ENCODE data around the gene IGDCC3.
A peak's percentile ranks its signal among the peaks of the same experiment; 100 is the strongest.
"Not testable (repeated sequence)": the region's sequence is repeated elsewhere in the genome, so short reads cannot be mapped to it uniquely, and the experiment has no call there.

IGDCC3 gene

GRCh38 chr15:65366122-65366892, 11.5 kb downstream of the IGDCC3 start:
- H3K4me3 ChIP-seq (ENCODE audit: low read length), result no peak overlapping the region
- no peaks in the 10 kb centered on the region for H3K9me3 ChIP-seq (ENCODE audit: control insufficient read depth, low read length)
- H3K9ac ChIP-seq (ENCODE audit: low read length), result no peak overlapping the region
- H3K36me3 ChIP-seq (ENCODE audit: control insufficient read depth, insufficient read depth, low read length, severe bottlenecking), result no peaks in the 10 kb centered on the region
- H3K27me3 ChIP-seq (replicated peaks; ENCODE audit: control insufficient read depth, insufficient read depth, low read length), result peaks cover 41% of the 10 kb centered on the region
- DNase-seq (ENCODE audit: low read depth), result no peak
- no peaks in the 10 kb centered on the region for H3K4me1 ChIP-seq (ENCODE audit: control insufficient read depth, insufficient read depth, low read length)

DNA sequence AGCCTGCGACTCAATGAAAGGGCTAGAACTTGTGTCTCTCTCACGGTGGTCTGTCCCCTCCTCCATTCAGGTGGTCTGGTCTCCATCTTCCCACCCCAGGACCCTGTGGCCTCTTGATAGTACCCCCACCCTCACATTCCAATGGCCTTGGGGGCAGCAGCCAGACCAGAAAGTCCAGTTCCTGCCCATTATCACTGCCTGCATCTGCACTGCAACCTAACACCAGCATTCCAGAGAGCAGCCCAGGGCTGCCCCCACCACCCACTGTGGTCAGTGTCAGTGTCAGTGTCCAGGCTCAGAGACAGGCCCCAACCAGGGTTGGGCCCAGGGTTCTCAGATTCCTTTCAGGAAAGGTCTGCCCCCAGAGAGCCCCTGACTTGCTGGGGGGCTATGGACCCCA, 12.6 kb downstream of the IGDCC3 start:
- H3K36me3 ChIP-seq (ENCODE audit: control insufficient read depth, insufficient read depth, low read length, severe bottlenecking), result no peaks in the 10 kb centered on the region
- no peaks in the 10 kb centered on the region for H3K4me1 ChIP-seq (ENCODE audit: control insufficient read depth, insufficient read depth, low read length)

GRCh38 chr15:65363766-65364165, 14.0 kb downstream of the IGDCC3 start:
- no peak for DNase-seq (ENCODE audit: low read depth)

More for the DNA sequence above, 12.6 kb downstream of the IGDCC3 start:
- no peak overlapping the region for H3K4me3 ChIP-seq (ENCODE audit: low read length)
- DNase-seq (ENCODE audit: low read depth), result peak; percentile 50
- peaks cover 36% of the 10 kb centered on the region for H3K27me3 ChIP-seq (replicated peaks; ENCODE audit: control insufficient read depth, insufficient read depth, low read length)
- no peaks in the 10 kb centered on the region for H3K9me3 ChIP-seq (ENCODE audit: control insufficient read depth, low read length)
- H3K9ac ChIP-seq (ENCODE audit: low read length), result no peak overlapping the region

DNA sequence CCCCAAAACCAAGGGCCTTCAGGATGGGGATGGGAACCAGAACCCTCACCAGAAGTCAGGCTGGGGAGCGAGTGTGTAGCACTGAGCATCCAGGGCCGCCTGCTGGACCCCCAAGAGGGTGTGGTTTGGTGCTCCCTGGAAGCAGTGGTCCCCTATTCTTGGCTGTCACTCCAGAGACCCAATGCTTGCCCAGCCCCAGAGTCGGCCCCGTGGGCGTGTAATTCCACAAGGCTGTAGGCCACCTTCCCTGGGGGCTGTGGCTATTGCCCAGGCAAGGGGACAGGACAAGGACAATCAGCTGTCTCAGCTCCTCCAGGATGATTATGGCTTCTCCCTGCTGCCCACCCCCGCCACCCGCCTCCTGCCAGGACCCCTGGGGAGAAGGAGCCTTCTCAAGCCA, 14.5 kb downstream of the IGDCC3 start:
- no peaks in the 10 kb centered on the region for H3K9me3 ChIP-seq (ENCODE audit: control insufficient read depth, low read length)
- peaks cover 36% of the 10 kb centered on the region for H3K27me3 ChIP-seq (replicated peaks; ENCODE audit: control insufficient read depth, insufficient read depth, low read length)
- no peaks in the 10 kb centered on the region for H3K4me1 ChIP-seq (ENCODE audit: control insufficient read depth, insufficient read depth, low read length)
- H3K9ac ChIP-seq (ENCODE audit: low read length), result no peak overlapping the region
- DNase-seq (ENCODE audit: low read depth), result no peak
- H3K4me3 ChIP-seq (ENCODE audit: low read length), result no peak overlapping the region
- H3K36me3 ChIP-seq (ENCODE audit: control insufficient read depth, insufficient read depth, low read length, severe bottlenecking), result no peaks in the 10 kb centered on the region

More at GRCh38 chr15:65363766-65364165, 14.0 kb downstream of the IGDCC3 start:
- H3K27me3 ChIP-seq (replicated peaks; ENCODE audit: control insufficient read depth, insufficient read depth, low read length), result peaks cover 38% of the 10 kb centered on the region
- H3K4me3 ChIP-seq (ENCODE audit: low read length), result no peak overlapping the region
- no peak overlapping the region for H3K9ac ChIP-seq (ENCODE audit: low read length)
- no peaks in the 10 kb centered on the region for H3K36me3 ChIP-seq (ENCODE audit: control insufficient read depth, insufficient read depth, low read length, severe bottlenecking)
- no peaks in the 10 kb centered on the region for H3K4me1 ChIP-seq (ENCODE audit: control insufficient read depth, insufficient read depth, low read length)
- no peaks in the 10 kb centered on the region for H3K9me3 ChIP-seq (ENCODE audit: control insufficient read depth, low read length)

DNA sequence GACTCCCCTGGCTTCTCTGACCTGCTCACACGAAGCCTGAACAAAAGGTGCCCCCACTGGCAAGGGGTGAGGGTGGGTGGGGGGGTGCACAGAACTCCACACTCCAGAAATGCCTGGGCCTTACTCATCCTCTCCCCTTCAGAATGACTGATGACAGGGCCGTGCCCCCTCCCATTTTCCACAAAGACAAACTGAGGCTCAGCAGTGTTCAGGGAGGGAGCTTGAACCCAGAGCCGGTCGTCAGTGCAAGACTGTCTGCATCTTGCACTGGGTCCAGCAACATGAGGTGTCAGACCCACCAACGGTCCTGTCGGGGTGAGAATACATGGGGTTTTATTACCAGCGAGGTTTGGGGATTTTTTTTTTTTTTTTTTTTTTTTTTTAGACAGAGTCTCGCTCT, 15.3 kb downstream of the IGDCC3 start:
- no peak for DNase-seq (ENCODE audit: low read depth)
- H3K9me3 ChIP-seq (ENCODE audit: control insufficient read depth, low read length), result no peaks in the 10 kb centered on the region
- no peaks in the 10 kb centered on the region for H3K36me3 ChIP-seq (ENCODE audit: control insufficient read depth, insufficient read depth, low read length, severe bottlenecking)
- H3K9ac ChIP-seq (ENCODE audit: low read length), result no peak overlapping the region
- peaks cover 40% of the 10 kb centered on the region for H3K27me3 ChIP-seq (replicated peaks; ENCODE audit: control insufficient read depth, insufficient read depth, low read length)
- no peaks in the 10 kb centered on the region for H3K4me1 ChIP-seq (ENCODE audit: control insufficient read depth, insufficient read depth, low read length)
- H3K4me3 ChIP-seq (ENCODE audit: low read length), result no peak overlapping the region

- DNase-seq (ENCODE audit: low read depth), result no peak
- Histone ChIP-seq H3K27me3 (replicated peaks; ENCODE audit: control insufficient read depth, insufficient read depth, low read length) (peaks cover 45% of the 10 kb centered on the region), H3K4me1 (ENCODE audit: control insufficient read depth, insufficient read depth, low read length) (no peaks in the 10 kb centered on the region), H3K4me3 (ENCODE audit: low read length) (no peak overlapping the region), H3K9ac (ENCODE audit: low read length) (no peak overlapping the region), H3K9me3 (ENCODE audit: control insufficient read depth, low read length) (no peaks in the 10 kb centered on the region), H3K36me3 (ENCODE audit: control insufficient read depth, insufficient read depth, low read length, severe bottlenecking) (no peaks in the 10 kb centered on the region)
Observed at GRCh38 chr15:65361708-65362459, 15.9 kb downstream of the IGDCC3 start.

GRCh38 chr15:65360506-65360905, 17.3 kb downstream of the IGDCC3 start:
- no peak for DNase-seq (ENCODE audit: low read depth)
- Histone ChIP-seq H3K4me1 (ENCODE audit: control insufficient read depth, insufficient read depth, low read length) (no peaks in the 10 kb centered on the region), H3K9me3 (ENCODE audit: control insufficient read depth, low read length) (no peaks in the 10 kb centered on the region), H3K4me3 (ENCODE audit: low read length) (no peak overlapping the region), H3K36me3 (ENCODE audit: control insufficient read depth, insufficient read depth, low read length, severe bottlenecking) (no peaks in the 10 kb centered on the region), H3K9ac (ENCODE audit: low read length) (no peak overlapping the region), H3K27me3 (replicated peaks; ENCODE audit: control insufficient read depth, insufficient read depth, low read length) (peaks cover 53% of the 10 kb centered on the region)

- Histone ChIP-seq H3K9me3 (ENCODE audit: control insufficient read depth, low read length) (peaks cover 15% of the 10 kb centered on the region), H3K27me3 (replicated peaks; ENCODE audit: control insufficient read depth, insufficient read depth, low read length) (peaks cover 50% of the 10 kb centered on the region), H3K36me3 (ENCODE audit: control insufficient read depth, insufficient read depth, low read length, severe bottlenecking) (no peaks in the 10 kb centered on the region), H3K4me3 (ENCODE audit: low read length) (peak overlapping the region; percentile 52), H3K4me1 (ENCODE audit: control insufficient read depth, insufficient read depth, low read length) (no peaks in the 10 kb centered on the region), H3K9ac (ENCODE audit: low read length) (no peak overlapping the region)
- no peak for DNase-seq (ENCODE audit: low read depth)
Observed at GRCh38 chr15:65355988-65356353, 21.8 kb downstream of the IGDCC3 start.

- Histone ChIP-seq H3K9ac (ENCODE audit: low read length) (no peak overlapping the region), H3K9me3 (ENCODE audit: control insufficient read depth, low read length) (peaks cover 15% of the 10 kb centered on the region), H3K4me1 (ENCODE audit: control insufficient read depth, insufficient read depth, low read length) (no peaks in the 10 kb centered on the region), H3K27me3 (replicated peaks; ENCODE audit: control insufficient read depth, insufficient read depth, low read length) (peaks cover 50% of the 10 kb centered on the region), H3K36me3 (ENCODE audit: control insufficient read depth, insufficient read depth, low read length, severe bottlenecking) (no peaks in the 10 kb centered on the region), H3K4me3 (ENCODE audit: low read length) (peak overlapping the region; percentile 52)
- peak; percentile 47 for DNase-seq (ENCODE audit: low read depth)
Observed at GRCh38 chr15:65355173-65355987, 22.4 kb downstream of the IGDCC3 start.

DNA sequence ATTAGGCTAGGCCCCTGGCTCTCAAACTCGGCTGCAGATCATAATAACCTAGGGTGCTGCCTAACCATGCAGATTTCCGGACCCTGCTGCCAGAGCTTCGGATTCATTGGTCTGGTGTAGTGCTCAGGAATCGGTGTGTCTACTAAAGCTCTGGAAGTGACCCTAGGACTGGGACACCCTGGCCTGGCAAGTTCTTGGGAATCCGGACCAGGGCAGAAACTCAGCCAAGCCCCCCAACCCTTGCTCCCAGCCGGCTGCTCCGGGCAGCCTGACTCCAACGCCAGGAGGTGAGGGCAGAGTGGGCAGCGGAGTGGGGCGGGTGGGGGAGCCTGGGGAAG, 23.0 kb downstream of the IGDCC3 start:
- no peaks in the 10 kb centered on the region for H3K4me1 ChIP-seq (ENCODE audit: control insufficient read depth, insufficient read depth, low read length)
- DNase-seq (ENCODE audit: low read depth), result no peak
- peaks cover 15% of the 10 kb centered on the region for H3K9me3 ChIP-seq (ENCODE audit: control insufficient read depth, low read length)
- no peak overlapping the region for H3K4me3 ChIP-seq (ENCODE audit: low read length)
- H3K9ac ChIP-seq (ENCODE audit: low read length), result no peak overlapping the region
- H3K27me3 ChIP-seq (replicated peaks; ENCODE audit: control insufficient read depth, insufficient read depth, low read length), result peaks cover 49% of the 10 kb centered on the region
- no peaks in the 10 kb centered on the region for H3K36me3 ChIP-seq (ENCODE audit: control insufficient read depth, insufficient read depth, low read length, severe bottlenecking)

- Histone ChIP-seq H3K27me3 (replicated peaks; ENCODE audit: control insufficient read depth, insufficient read depth, low read length) (peaks cover 33% of the 10 kb centered on the region), H3K9me3 (ENCODE audit: control insufficient read depth, low read length) (peaks cover 15% of the 10 kb centered on the region)
- not testable (repeated sequence) for H3K4me1 ChIP-seq (ENCODE audit: control insufficient read depth, insufficient read depth, low read length); H3K9ac ChIP-seq (ENCODE audit: low read length); DNase-seq (ENCODE audit: low read depth); H3K4me3 ChIP-seq (ENCODE audit: low read length); H3K36me3 ChIP-seq (ENCODE audit: control insufficient read depth, insufficient read depth, low read length, severe bottlenecking)
Observed at GRCh38 chr15:65351972-65352371, 25.8 kb downstream of the IGDCC3 start.
